ENCODE data around the gene PKD2.

The PKD2 gene

GRCh38 chr4:88054901-88055300, 47.5 kb downstream of the PKD2 start:
- no peak overlapping the region for H3K4me3 ChIP-seq (ENCODE audit: low read depth, low read length)
- peak; percentile 72 for TF ChIP-seq CTCF (IDR thresholded peaks at IDR 0.05; ENCODE audit: low read depth, low read length)

- TF ChIP-seq CTCF (IDR thresholded peaks at IDR 0.05; ENCODE audit: low read depth, low read length), result no peak
Measured at GRCh38 chr4:88058295-88058694, 50.9 kb downstream of the PKD2 start.

GRCh38 chr4:88059766-88060165, 52.3 kb downstream of the PKD2 start:
- no peak overlapping the region for H3K4me3 ChIP-seq (ENCODE audit: low read depth, low read length)
- TF ChIP-seq CTCF (IDR thresholded peaks at IDR 0.05; ENCODE audit: low read depth, low read length), result no peak

More at GRCh38 chr4:88058295-88058694, 50.9 kb downstream of the PKD2 start:
- no peak overlapping the region for H3K4me3 ChIP-seq (ENCODE audit: low read depth, low read length)

GRCh38 chr4:88060431-88060830, 53.0 kb downstream of the PKD2 start:
- H3K4me3 ChIP-seq (ENCODE audit: low read depth, low read length), result no peak overlapping the region
- TF ChIP-seq CTCF (IDR thresholded peaks at IDR 0.05; ENCODE audit: low read depth, low read length), result no peak

GRCh38 chr4:88062311-88062710, 54.9 kb downstream of the PKD2 start:
- no peak for TF ChIP-seq CTCF (IDR thresholded peaks at IDR 0.05; ENCODE audit: low read depth, low read length)
- no peak overlapping the region for H3K4me3 ChIP-seq (ENCODE audit: low read depth, low read length)

- TF ChIP-seq CTCF (IDR thresholded peaks at IDR 0.05; ENCODE audit: low read depth, low read length), result no peak
- H3K4me3 ChIP-seq (ENCODE audit: low read depth, low read length), result no peak overlapping the region
Measured at GRCh38 chr4:88062843-88063242, 55.4 kb downstream of the PKD2 start.

- TF ChIP-seq CTCF (IDR thresholded peaks at IDR 0.05; ENCODE audit: low read depth, low read length), result no peak
- no peak overlapping the region for H3K4me3 ChIP-seq (ENCODE audit: low read depth, low read length)
Measured at GRCh38 chr4:88063634-88064296, 56.3 kb downstream of the PKD2 start.
